Measurements from ENCODE around the gene AGL.
"Not testable (repeated sequence)": the region's sequence is repeated elsewhere in the genome, so short reads cannot be mapped to it uniquely, and the experiment has no call there.

The AGL gene

GRCh38 chr1:99872063-99872462 is 21.9 kb downstream of the AGL start:
- no peak for TF ChIP-seq CTCF (IDR thresholded peaks at IDR 0.05; ENCODE audit: unreplicated experiment in 3 of 3)
- no peaks in the 10 kb centered on the region for H3K4me1 Mint-ChIP-seq
- no peaks in the 10 kb centered on the region for H3K9me3 Mint-ChIP-seq
- H3K27me3 Mint-ChIP-seq (ENCODE audit: low read depth), result no peaks in the 10 kb centered on the region
- H3K27ac Mint-ChIP-seq, result no peak overlapping the region
- H3K36me3 Mint-ChIP-seq (ENCODE audit: low read depth), result peaks cover 8% of the 10 kb centered on the region
- no peak overlapping the region for H3K4me3 Mint-ChIP-seq

DNA sequence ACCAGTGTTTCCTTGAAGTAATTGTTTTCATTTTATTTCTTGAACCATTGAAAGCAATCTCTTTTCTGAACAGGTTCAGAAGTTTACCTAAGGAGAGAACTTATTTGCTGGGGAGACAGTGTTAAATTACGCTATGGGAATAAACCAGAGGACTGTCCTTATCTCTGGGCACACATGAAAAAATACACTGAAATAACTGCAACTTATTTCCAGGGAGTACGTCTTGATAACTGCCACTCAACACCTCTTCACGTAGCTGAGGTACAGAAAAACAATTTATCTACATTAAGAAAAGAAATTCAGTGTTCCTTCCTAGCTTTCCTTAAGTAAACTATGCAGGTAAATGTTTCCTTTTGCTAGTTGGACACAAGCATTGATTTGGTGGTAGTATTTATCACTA is 27.4 kb downstream of the AGL start:
- no peak for TF ChIP-seq CTCF (IDR thresholded peaks at IDR 0.05; ENCODE audit: unreplicated experiment in 3 of 3)
- H3K4me3 Mint-ChIP-seq, result no peak overlapping the region

GRCh38 chr1:99886179-99886578 is 36.0 kb downstream of the AGL start:
- H3K27me3 Mint-ChIP-seq (ENCODE audit: low read depth), result no peaks in the 10 kb centered on the region
- H3K36me3 Mint-ChIP-seq (ENCODE audit: low read depth), result peaks cover 43% of the 10 kb centered on the region
- H3K4me3 Mint-ChIP-seq, result no peak overlapping the region
- H3K27ac Mint-ChIP-seq, result no peak overlapping the region
- no peaks in the 10 kb centered on the region for H3K9me3 Mint-ChIP-seq
- no peak for TF ChIP-seq CTCF (IDR thresholded peaks at IDR 0.05; ENCODE audit: unreplicated experiment in 3 of 3)
- no peaks in the 10 kb centered on the region for H3K4me1 Mint-ChIP-seq

More for the DNA sequence above, 27.4 kb downstream of the AGL start:
- Mint-ChIP-seq H3K4me1 (no peaks in the 10 kb centered on the region), H3K9me3 (no peaks in the 10 kb centered on the region), H3K27ac (no peak overlapping the region), H3K36me3 (ENCODE audit: low read depth) (peaks cover 22% of the 10 kb centered on the region), H3K27me3 (ENCODE audit: low read depth) (no peaks in the 10 kb centered on the region)

DNA sequence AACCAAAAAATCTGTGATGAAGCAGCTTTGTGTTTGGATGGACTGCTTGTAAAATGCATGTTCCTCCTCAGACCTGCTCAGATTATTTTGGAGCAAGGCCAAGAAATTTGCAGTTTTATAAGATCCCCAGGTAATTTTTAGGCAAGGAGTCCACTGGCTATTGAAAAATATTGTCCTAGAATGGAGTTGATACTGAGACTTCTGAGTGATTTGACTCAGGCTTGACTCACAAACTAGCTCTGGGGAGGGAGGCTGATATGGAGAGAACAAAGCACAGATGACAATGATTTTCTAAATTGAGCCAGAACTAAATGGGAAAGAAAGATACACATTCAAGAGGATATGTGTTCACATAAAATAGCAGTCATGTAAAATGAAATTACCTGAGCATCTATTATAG is 36.7 kb downstream of the AGL start:
- TF ChIP-seq CTCF (IDR thresholded peaks at IDR 0.05; ENCODE audit: unreplicated experiment in 3 of 3), result no peak
- Mint-ChIP-seq H3K4me3 (no peak overlapping the region), H3K27ac (no peak overlapping the region), H3K9me3 (no peaks in the 10 kb centered on the region), H3K36me3 (ENCODE audit: low read depth) (peaks cover 43% of the 10 kb centered on the region), H3K4me1 (no peaks in the 10 kb centered on the region), H3K27me3 (ENCODE audit: low read depth) (no peaks in the 10 kb centered on the region)

DNA sequence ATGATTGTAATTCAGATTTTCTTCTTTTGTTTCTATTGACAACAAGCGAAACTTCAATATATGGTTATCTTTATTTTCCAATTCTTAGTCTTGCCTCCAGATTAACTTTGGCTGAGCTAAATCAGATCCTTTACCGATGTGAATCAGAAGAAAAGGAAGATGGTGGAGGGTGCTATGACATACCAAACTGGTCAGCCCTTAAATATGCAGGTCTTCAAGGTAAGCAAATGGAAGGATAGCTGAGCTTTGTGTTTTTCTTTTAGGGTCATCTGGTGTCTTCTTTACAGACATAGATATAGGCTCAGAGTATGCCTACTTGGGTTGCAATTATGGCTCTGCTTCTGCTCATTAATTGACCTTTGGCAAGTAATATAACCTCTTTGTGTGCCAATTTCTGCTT is 37.7 kb downstream of the AGL start:
- Mint-ChIP-seq H3K4me1 (no peaks in the 10 kb centered on the region), H3K36me3 (ENCODE audit: low read depth) (peaks cover 43% of the 10 kb centered on the region), H3K4me3 (no peak overlapping the region), H3K27ac (no peak overlapping the region), H3K27me3 (ENCODE audit: low read depth) (no peaks in the 10 kb centered on the region), H3K9me3 (no peaks in the 10 kb centered on the region)
- no peak for TF ChIP-seq CTCF (IDR thresholded peaks at IDR 0.05; ENCODE audit: unreplicated experiment in 3 of 3)

GRCh38 chr1:99891997-99892396 is 41.8 kb downstream of the AGL start:
- Mint-ChIP-seq H3K9me3 (no peaks in the 10 kb centered on the region), H3K4me3 (no peak overlapping the region), H3K27ac (no peak overlapping the region), H3K36me3 (ENCODE audit: low read depth) (peaks cover 38% of the 10 kb centered on the region), H3K4me1 (no peaks in the 10 kb centered on the region), H3K27me3 (ENCODE audit: low read depth) (no peaks in the 10 kb centered on the region)
- TF ChIP-seq CTCF (IDR thresholded peaks at IDR 0.05; ENCODE audit: unreplicated experiment in 3 of 3), result no peak

GRCh38 chr1:99903278-99903677 is 53.1 kb downstream of the AGL start:
- H3K27ac Mint-ChIP-seq; H3K27me3 Mint-ChIP-seq (ENCODE audit: low read depth); H3K4me1 Mint-ChIP-seq; H3K4me3 Mint-ChIP-seq: not testable (repeated sequence)
- peaks cover 14% of the 10 kb centered on the region for H3K9me3 Mint-ChIP-seq
- H3K36me3 Mint-ChIP-seq (ENCODE audit: low read depth), result peaks cover 66% of the 10 kb centered on the region
